Muscle of leg (tissue), 11 donors: ENCODE results near the gene MMS22L. TPM values are rescaled to one million over a fixed set of nuclear protein-coding genes. Genes with fewer than 3 reads are reported as not detected.

ENCODE experiments used
- DNase-seq: peaks from one replicate; pipeline ENCODE4 v3.0.0; 2013
- H3K27ac ChIP-seq: one replicate; pipeline ENCODE4 v1.5.1; 2013; ENCODE audit warnings: mild to moderate bottlenecking, low read length, control low read depth
- H3K27me3 ChIP-seq: one replicate; pipeline ENCODE4 v1.6.1; 2013; ENCODE audit warnings: low read length; ENCODE audit not compliant: control insufficient read depth, insufficient read depth
- H3K36me3 ChIP-seq: one replicate; pipeline ENCODE4 v1.6.1; 2013; ENCODE audit warnings: low read length; ENCODE audit not compliant: control insufficient read depth, insufficient read depth
- H3K4me1 ChIP-seq: one replicate; pipeline ENCODE4 v1.6.1; 2013; ENCODE audit warnings: low read length; ENCODE audit not compliant: control insufficient read depth, insufficient read depth
- H3K4me3 ChIP-seq: one replicate; pipeline ENCODE4 v1.5.1; 2013; ENCODE audit warnings: low read length, control low read depth
- H3K9me3 ChIP-seq: replicated peaks from 2 replicates; pipeline ENCODE4 v1.6.1; 2013; ENCODE audit warnings: low read depth, low read length; ENCODE audit not compliant: control insufficient read depth
- WGBS: methylation state at CpG from one replicate; pipeline ENCODE4 v1.1.5; 2013; ENCODE audit warnings: missing lambda C conversion rate; ENCODE audit not compliant: insufficient coverage; 5-methylcytosine and 5-hydroxymethylcytosine counted together
- polyA plus RNA-seq, 8 donors: library from polyadenylated mRNA; unstranded; fragments of 120-200 nt; gene quantifications; one replicate each; pipeline versions ENCODE4 v1.2.1 to v1.2.3, GENCODE V29; 2013; ENCODE audit warnings: inconsistent platforms in 1 of 8, low replicate concordance in 1 of 8; ENCODE audit not compliant: insufficient read length in 8 of 8, insufficient read depth in 1 of 8
- total RNA-seq: library from RNA; stranded (reverse); fragments of 120-200 nt; gene quantifications from one replicate; pipeline ENCODE4 v1.2.4, GENCODE V29; 2013

The MMS22L gene
- total and polyA plus RNA-seq, 9 donors: 3.8 to 9.2 (median 6.8) TPM

DNA sequence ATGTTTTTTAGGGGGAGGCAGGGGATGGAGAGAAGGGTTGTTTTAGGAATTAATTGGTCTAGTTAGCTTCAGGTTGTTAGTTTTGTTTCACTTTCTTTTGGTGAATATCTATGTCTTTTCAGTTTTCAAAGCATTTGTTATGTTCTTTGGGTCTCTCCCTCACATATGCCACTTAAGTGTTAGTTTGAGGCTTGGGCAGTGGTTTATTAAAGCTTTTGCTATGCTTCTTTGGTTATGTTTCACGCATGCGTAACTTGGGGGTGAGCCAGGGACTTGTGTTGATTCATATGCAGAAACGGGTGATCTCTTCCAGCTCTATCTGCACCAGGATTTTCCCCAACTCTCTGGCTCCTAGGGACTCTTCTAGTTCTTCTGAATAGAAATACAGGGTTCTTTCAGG, 11.4 kb upstream of the MMS22L start:
- WGBS: no CpG with 5 or more reads among the region's 3 CpGs
- no peaks in the 10 kb centered on the region for H3K36me3 ChIP-seq
- H3K27me3 ChIP-seq: peaks cover 2% of the 10 kb centered on the region
- no peak overlapping the region for H3K4me3 ChIP-seq
- no peak for DNase-seq
- H3K27ac ChIP-seq: no peak overlapping the region
- no peaks in the 10 kb centered on the region for H3K9me3 ChIP-seq
- no peaks in the 10 kb centered on the region for H3K4me1 ChIP-seq

GRCh38 chr6:97293198-97293696, 10.2 kb upstream of the MMS22L start:
- Histone ChIP-seq H3K4me1 (no peaks in the 10 kb centered on the region), H3K27me3 (peaks cover 2% of the 10 kb centered on the region), H3K9me3 (no peaks in the 10 kb centered on the region), H3K27ac (no peak overlapping the region), H3K36me3 (no peaks in the 10 kb centered on the region), H3K4me3 (no peak overlapping the region)
- DNase-seq: no peak
- 40% methylated on average over 1 of the region's 2 CpGs for WGBS

GRCh38 chr6:97292671-97293070, 9.7 kb upstream of the MMS22L start:
- no CpG with 5 or more reads among the region's 1 CpG for WGBS
- Histone ChIP-seq H3K4me1 (no peaks in the 10 kb centered on the region), H3K27me3 (peaks cover 2% of the 10 kb centered on the region)

DNA sequence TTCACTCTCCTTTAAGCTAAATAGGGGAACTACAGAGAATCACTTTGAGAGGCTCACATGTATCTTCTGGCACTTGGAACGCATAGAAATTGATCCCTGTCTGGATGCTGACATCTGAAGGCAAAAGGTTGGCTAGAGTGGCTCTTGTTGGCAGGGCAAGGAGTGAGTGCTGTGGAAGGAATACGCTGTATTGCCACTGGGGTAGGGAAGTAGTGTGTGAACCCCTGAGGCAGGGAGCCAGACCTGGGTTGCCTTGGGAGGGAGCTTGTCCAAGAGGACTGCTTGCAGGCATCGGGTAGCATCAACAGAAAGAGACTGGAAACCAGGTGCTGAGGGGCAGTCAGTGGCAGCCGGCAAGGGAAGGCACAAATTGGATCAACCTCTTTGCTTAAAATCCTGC, 8.9 kb upstream of the MMS22L start:
- Histone ChIP-seq H3K4me3 (no peak overlapping the region), H3K36me3 (no peaks in the 10 kb centered on the region), H3K27ac (no peak overlapping the region), H3K27me3 (peaks cover 2% of the 10 kb centered on the region), H3K4me1 (no peaks in the 10 kb centered on the region), H3K9me3 (no peaks in the 10 kb centered on the region)
- DNase-seq: no peak
- WGBS: 85% methylated on average over 4 of the region's 4 CpGs

More at GRCh38 chr6:97292671-97293070, 9.7 kb upstream of the MMS22L start:
- H3K36me3 ChIP-seq: no peaks in the 10 kb centered on the region
- DNase-seq: no peak
- H3K4me3 ChIP-seq: no peak overlapping the region
- H3K9me3 ChIP-seq: no peaks in the 10 kb centered on the region
- no peak overlapping the region for H3K27ac ChIP-seq

DNA sequence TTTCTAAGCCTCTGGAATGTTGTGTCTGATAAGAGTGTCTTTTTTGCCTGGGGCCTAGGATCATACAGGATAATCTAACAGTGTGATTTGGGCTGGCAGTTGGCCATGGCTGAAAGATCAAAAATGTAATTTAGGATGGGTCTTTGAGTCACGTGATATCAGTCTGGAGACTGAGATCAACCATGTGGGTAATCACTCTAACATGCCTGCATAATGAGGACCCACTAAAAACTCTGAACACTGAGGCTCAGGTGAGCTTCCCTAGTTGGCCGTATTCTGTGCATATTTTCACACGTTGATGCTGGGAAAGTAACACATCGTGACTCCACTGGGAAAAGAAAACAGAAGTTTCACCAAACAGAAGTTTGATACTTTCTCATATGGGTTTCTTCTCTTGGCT, 6.3 kb upstream of the MMS22L start:
- DNase-seq: no peak
- Histone ChIP-seq H3K27ac (no peak overlapping the region), H3K36me3 (no peaks in the 10 kb centered on the region), H3K27me3 (peaks cover 2% of the 10 kb centered on the region), H3K4me3 (no peak overlapping the region), H3K9me3 (no peaks in the 10 kb centered on the region), H3K4me1 (no peaks in the 10 kb centered on the region)
- 83% methylated on average over 2 of the region's 4 CpGs for WGBS

DNA sequence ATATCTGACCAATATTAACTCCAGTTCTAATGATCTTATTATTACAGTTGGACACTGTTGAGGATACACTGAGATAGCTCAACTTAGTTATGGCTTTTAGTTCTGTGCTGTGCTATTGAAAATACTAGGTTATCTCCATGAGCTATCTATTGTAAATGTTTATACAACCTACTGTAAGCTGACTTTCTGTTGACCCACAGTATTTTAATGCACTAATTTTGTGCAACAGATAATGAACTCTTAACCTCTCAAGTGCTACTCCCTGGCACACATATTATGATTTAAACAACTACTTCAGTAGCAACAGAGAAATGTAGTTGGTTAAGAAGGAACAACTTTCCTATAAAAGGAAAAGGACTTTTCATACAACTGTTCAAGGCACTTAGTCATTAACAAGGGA, 5.2 kb upstream of the MMS22L start:
- Histone ChIP-seq H3K27ac (no peak overlapping the region), H3K4me1 (no peaks in the 10 kb centered on the region), H3K27me3 (peaks cover 2% of the 10 kb centered on the region), H3K36me3 (no peaks in the 10 kb centered on the region), H3K4me3 (no peak overlapping the region), H3K9me3 (no peaks in the 10 kb centered on the region)
- no peak for DNase-seq

DNA sequence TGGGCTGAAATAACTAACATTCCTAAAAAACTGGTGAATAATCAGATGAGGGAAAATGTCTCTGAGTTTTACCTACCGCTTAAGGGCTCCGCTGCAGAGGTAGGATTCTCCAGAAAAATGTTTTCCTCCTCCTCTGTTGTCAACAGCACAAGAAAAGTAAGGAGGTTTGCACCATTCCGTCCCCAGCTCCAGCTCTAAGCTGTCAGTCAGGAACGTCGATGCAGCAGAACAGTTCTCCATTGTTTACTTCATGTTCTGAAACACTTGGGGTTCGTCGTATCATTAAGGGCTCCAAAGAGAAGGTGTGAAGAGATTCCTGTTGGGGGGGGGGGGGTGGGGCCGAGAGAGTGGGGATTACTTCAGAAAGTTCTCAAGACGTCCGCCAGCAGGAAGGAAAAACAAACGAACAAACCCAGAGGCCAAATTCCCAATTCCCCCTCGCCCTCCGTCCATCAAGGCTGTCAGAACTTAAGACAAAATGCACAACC, 734 bp downstream of the MMS22L start:
- peak; percentile 2 for DNase-seq
- Histone ChIP-seq H3K4me1 (no peaks in the 10 kb centered on the region), H3K4me3 (peak overlapping the region; percentile 95), H3K27ac (peak overlapping the region; percentile 81), H3K27me3 (no peaks in the 10 kb centered on the region), H3K9me3 (no peaks in the 10 kb centered on the region), H3K36me3 (peaks cover 6% of the 10 kb centered on the region)
- WGBS: 0% methylated on average over 4 of the region's 13 CpGs

DNA sequence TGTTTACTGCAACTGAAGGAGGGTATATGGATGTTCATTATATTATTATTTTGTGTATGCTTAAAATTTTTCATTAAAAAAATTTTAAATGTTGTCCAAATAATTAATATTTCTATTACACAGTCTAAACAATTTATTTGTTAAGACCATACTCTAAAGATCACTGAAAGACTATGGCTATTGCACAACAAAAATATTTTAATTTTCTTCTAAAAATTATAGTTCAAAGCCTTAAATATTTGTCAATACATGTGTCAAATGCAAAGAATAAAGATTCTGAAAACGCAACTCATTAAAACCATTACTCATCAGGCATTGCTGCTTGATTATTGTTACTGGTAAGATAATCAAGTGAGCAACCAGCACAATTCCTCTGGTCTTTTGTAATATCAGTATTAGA, 2.2 kb downstream of the MMS22L start:
- DNase-seq: no peak
- Histone ChIP-seq H3K4me3 (no peak overlapping the region), H3K27me3 (no peaks in the 10 kb centered on the region), H3K27ac (no peak overlapping the region), H3K4me1 (no peaks in the 10 kb centered on the region), H3K36me3 (peaks cover 10% of the 10 kb centered on the region), H3K9me3 (no peaks in the 10 kb centered on the region)
- WGBS: no CpG with 5 or more reads among the region's 1 CpG

DNA sequence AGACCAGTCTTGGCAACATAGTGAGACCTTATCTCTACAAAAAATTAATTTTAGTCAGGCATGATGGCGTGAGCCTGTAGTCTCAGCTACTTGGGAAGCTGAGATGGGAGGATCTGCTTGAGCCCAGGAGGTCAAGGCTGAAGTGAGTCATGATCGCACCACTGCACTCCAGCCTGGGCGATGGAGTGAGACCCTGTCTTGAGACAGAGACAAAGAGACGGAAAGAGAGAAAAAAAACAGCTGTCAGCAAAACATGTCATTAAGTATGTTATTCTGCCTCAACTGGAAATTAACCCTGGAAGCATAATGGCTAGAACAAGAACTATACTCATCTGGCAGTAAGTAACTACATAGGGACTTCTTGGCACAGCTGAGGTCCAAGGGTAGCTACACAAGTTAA, 7.2 kb downstream of the MMS22L start:
- peaks cover 17% of the 10 kb centered on the region for H3K36me3 ChIP-seq

DNA sequence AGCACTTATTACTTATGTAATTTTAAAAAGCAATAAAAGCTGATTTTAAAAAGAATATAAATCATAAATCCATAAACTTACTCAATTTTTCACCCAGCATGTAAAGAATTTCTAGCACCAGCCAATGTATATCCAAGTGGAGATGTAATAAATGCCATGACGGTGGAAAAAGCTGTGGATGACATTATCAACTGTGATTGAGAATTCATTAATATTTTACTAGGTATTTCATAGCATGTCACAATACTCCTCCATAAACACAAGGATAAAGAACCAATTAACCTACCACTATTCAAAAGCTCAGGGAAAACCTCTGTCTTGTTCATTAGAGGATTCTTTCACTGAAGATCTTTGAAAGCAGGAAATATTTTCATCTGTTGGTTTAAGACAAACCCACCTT, 13.2 kb downstream of the MMS22L start:
- Histone ChIP-seq H3K4me3 (no peak overlapping the region), H3K9me3 (no peaks in the 10 kb centered on the region), H3K27me3 (no peaks in the 10 kb centered on the region), H3K4me1 (no peaks in the 10 kb centered on the region), H3K27ac (no peak overlapping the region), H3K36me3 (peaks cover 9% of the 10 kb centered on the region)
- no peak for DNase-seq
- WGBS: no CpG with 5 or more reads among the region's 1 CpG

More for the DNA sequence above, 7.2 kb downstream of the MMS22L start:
- Histone ChIP-seq H3K27me3 (no peaks in the 10 kb centered on the region), H3K4me1 (no peaks in the 10 kb centered on the region), H3K9me3 (no peaks in the 10 kb centered on the region), H3K27ac (no peak overlapping the region), H3K4me3 (no peak overlapping the region)
- WGBS: 100% methylated on average over 1 of the region's 4 CpGs
- DNase-seq: no peak

- peaks cover 15% of the 10 kb centered on the region for H3K36me3 ChIP-seq
- no peak overlapping the region for H3K27ac ChIP-seq
- no peaks in the 10 kb centered on the region for H3K4me1 ChIP-seq
- no peak overlapping the region for H3K4me3 ChIP-seq
- DNase-seq: no peak
- WGBS: no CpG with 5 or more reads among the region's 2 CpGs
- H3K27me3 ChIP-seq: no peaks in the 10 kb centered on the region
- no peaks in the 10 kb centered on the region for H3K9me3 ChIP-seq
Measured at GRCh38 chr6:97262676-97263075, 20.3 kb downstream of the MMS22L start.
